WTC11 (cell line): ENCODE measurements around the gene AKT3. TPM values are rescaled to one million over a fixed set of nuclear protein-coding genes. Genes with fewer than 3 reads are reported as not detected.

ENCODE experiments used
- ATAC-seq: fragments of 200-7000 bp; cut with Tn5 transposase; 2 replicates; pipeline ENCODE4 v1.10.0; 2021; ENCODE audit warnings: mild to moderate bottlenecking, moderate library complexity
- CTCF ChIA-PET: fragments of 300-600 bp; sonication (Branson Sonifier 250); formaldehyde crosslinking; loops from one replicate; lab custom pipeline; 2021; ENCODE audit warnings: antibody characterized with exemption; lab: Charles Lee
- POLR2A ChIA-PET: fragments of 350-600 bp; sonication (Branson Sonifier 250); formaldehyde crosslinking; loops from one replicate; lab custom pipeline; 2021; ENCODE audit warnings: antibody characterized with exemption; lab: Charles Lee
- DNase-seq: peaks from one replicate; pipeline ENCODE4 v3.0.0; 2021; ENCODE audit warnings: low spot score
- H3K27ac Mint-ChIP-seq: 2 replicates; pipeline ENCODE4 v1.8.0; 2021; ENCODE audit warnings: mixed read lengths
- H3K27me3 Mint-ChIP-seq: 2 replicates; pipeline ENCODE4 v1.8.0; 2021; ENCODE audit warnings: low read depth, mild to moderate bottlenecking, moderate library complexity, mixed read lengths
- H3K36me3 Mint-ChIP-seq: 2 replicates; pipeline ENCODE4 v1.8.0; 2021; ENCODE audit warnings: mixed read lengths
- H3K4me1 Mint-ChIP-seq: 2 replicates; pipeline ENCODE4 v1.8.0; 2022; ENCODE audit warnings: mixed read lengths
- H3K4me3 Mint-ChIP-seq: 2 replicates; pipeline ENCODE4 v1.8.0; 2021; ENCODE audit warnings: mild to moderate bottlenecking, moderate library complexity, mixed read lengths
- H3K9me3 Mint-ChIP-seq: 2 replicates; pipeline ENCODE4 v1.8.0; 2021; ENCODE audit warnings: mixed read lengths
- ATF1 ChIP-seq: sonication (generic); formaldehyde crosslinking; IDR thresholded peaks from 2 replicates; pipeline ENCODE4 v1.8.1; 2023; ENCODE audit warnings: mild to moderate bottlenecking, moderate library complexity, missing genetic modification reagents
- CBFB ChIP-seq: sonication (generic); formaldehyde crosslinking; IDR thresholded peaks from 2 replicates; pipeline ENCODE4 v1.8.1; 2022; ENCODE audit warnings: mild to moderate bottlenecking, low read depth, missing genetic modification reagents
- ETV6 ChIP-seq: sonication (generic); formaldehyde crosslinking; IDR thresholded peaks from 2 replicates; pipeline ENCODE4 v1.8.1; 2022; ENCODE audit warnings: mild to moderate bottlenecking, missing genetic modification reagents
- IRF2 ChIP-seq: sonication (generic); formaldehyde crosslinking; IDR thresholded peaks from 2 replicates; pipeline ENCODE4 v1.8.0; 2022; ENCODE audit warnings: low read depth, missing genetic modification reagents, borderline replicate concordance
- NFE2L1 ChIP-seq: sonication (generic); formaldehyde crosslinking; IDR thresholded peaks from 2 replicates; pipeline ENCODE4 v1.8.1; 2023; ENCODE audit warnings: missing genetic modification reagents
- NR3C1 ChIP-seq: sonication (generic); formaldehyde crosslinking; conservative IDR thresholded peaks from 2 replicates; pipeline ENCODE4 v1.8.1; 2023; ENCODE audit warnings: low read depth, mild to moderate bottlenecking, missing genetic modification reagents
- RORB ChIP-seq: fragments of 250-450 bp; sonication (Bioruptor Pico); IDR thresholded peaks from 2 replicates; pipeline ENCODE4 v1.9.0; 2021; ENCODE audit warnings: mild to moderate bottlenecking
- SOX15 ChIP-seq: fragments of 250-450 bp; sonication (Bioruptor Pico); IDR thresholded peaks from 2 replicates; pipeline ENCODE4 v1.9.0; 2021; ENCODE audit warnings: mild to moderate bottlenecking
- ZNF121 ChIP-seq: sonication (generic); formaldehyde crosslinking; IDR thresholded peaks from 2 replicates; pipeline ENCODE4 v1.8.0; 2023; ENCODE audit warnings: missing genetic modification reagents
- ZNF138 ChIP-seq: sonication (generic); formaldehyde crosslinking; conservative IDR thresholded peaks from 2 replicates; pipeline ENCODE4 v1.8.1; 2022; ENCODE audit warnings: mild to moderate bottlenecking, moderate library complexity, missing genetic modification reagents
- ZNF396 ChIP-seq: fragments of 250-450 bp; sonication (Bioruptor Pico); IDR thresholded peaks from 2 replicates; pipeline ENCODE4 v1.8.0; 2021; ENCODE audit warnings: mild to moderate bottlenecking, moderate library complexity, borderline replicate concordance
- ZNF423 ChIP-seq: fragments of 250-450 bp; sonication (Bioruptor Pico); IDR thresholded peaks from 2 replicates; pipeline ENCODE4 v2.1.2; 2022; ENCODE audit warnings: mild to moderate bottlenecking, moderate library complexity
- ZNF671 ChIP-seq: fragments of 250-450 bp; sonication (Bioruptor Pico); IDR thresholded peaks from 2 replicates; pipeline ENCODE4 v1.8.0; 2021; ENCODE audit warnings: mild to moderate bottlenecking
- total RNA-seq: library from RNA; stranded (reverse); gene quantifications from 3 replicates; pipeline ENCODE4 v1.2.3, GENCODE V29; 2021
- TF ChIP-seq, protein P1 (sequence below): sonication (generic); formaldehyde crosslinking; IDR thresholded peaks from 2 replicates; pipeline ENCODE4 v1.8.1; 2022; ENCODE audit warnings: missing genetic modification reagents, borderline replicate concordance
- TF ChIP-seq, protein P2 (sequence below): sonication (generic); formaldehyde crosslinking; IDR thresholded peaks from 2 replicates; pipeline ENCODE4 v1.8.0; 2022; ENCODE audit warnings: mild to moderate bottlenecking, missing genetic modification reagents
- TF ChIP-seq, protein P3 (sequence below): sonication (generic); formaldehyde crosslinking; IDR thresholded peaks from 2 replicates; pipeline ENCODE4 v1.8.0; 2022; ENCODE audit warnings: mild to moderate bottlenecking, missing genetic modification reagents
- TF ChIP-seq, protein P4 (sequence below): sonication (generic); formaldehyde crosslinking; IDR thresholded peaks from 2 replicates; pipeline ENCODE4 v1.8.1; 2023; ENCODE audit warnings: mild to moderate bottlenecking, moderate library complexity, missing genetic modification reagents
- TF ChIP-seq, protein P5 (sequence below): sonication (generic); formaldehyde crosslinking; IDR thresholded peaks from 2 replicates; pipeline ENCODE4 v1.8.1; 2023; ENCODE audit warnings: mild to moderate bottlenecking, missing genetic modification reagents, moderate library complexity
- TF ChIP-seq, protein P6 (sequence below): fragments of 250-450 bp; sonication (Bioruptor Pico); IDR thresholded peaks from 2 replicates; pipeline ENCODE4 v1.9.0; 2021; ENCODE audit warnings: mild to moderate bottlenecking
- TF ChIP-seq, protein P7 (sequence below): fragments of 250-450 bp; sonication (Bioruptor Pico); IDR thresholded peaks from 2 replicates; pipeline ENCODE4 v1.9.0; 2021; ENCODE audit warnings: moderate library complexity, mild to moderate bottlenecking, inconsistent platforms, borderline replicate concordance

AKT3 gene
- total RNA-seq, 1 experiment from 2014 or later: 38.5 TPM

DNA sequence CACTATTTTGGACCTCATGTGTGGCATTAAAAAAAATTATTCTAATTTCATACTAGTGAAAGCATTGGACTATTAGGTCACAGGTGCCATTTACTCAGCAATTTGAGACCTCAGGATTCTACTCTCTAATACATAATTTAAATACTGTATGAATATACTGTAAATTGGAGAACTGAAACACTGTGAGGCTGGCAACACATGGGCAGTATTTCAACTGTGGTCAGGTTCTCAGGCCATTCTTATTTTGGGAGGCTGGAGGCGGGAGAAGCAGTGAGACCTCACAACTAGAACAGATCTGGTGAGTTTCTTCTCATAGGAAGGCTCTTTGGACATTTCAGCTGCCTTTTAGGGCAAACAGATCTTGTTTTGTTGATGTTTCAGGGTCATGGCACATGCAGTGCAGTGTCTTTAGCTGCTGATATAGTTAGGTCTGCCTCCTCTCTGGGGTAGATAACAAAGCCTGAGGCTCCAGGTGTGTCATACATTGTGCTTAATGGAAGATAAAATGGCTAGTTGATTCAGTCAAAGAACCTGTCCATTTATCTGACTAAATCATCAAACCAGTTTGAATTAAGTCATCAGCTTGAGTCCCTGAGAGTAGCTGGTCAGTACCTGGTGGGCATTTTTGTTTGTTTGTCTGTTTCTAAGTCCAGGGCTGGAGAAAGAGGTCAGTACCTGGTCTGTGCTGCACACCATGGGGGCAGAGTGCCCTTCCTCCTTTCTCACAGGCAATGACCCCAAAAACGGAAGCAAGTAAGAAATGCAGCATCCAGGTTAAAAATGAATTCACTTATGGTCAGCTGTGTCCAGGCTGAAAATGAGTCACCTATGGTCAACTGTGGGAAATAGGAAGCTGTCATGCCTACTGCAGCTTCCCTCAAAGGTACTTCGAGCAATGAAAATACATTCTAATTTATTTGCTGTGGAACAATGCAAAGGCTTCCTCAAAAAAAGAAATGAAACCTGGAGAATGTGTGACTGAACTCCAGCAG, 378.0 kb downstream of the AKT3 start:
- ChIA-PET POLR2A (interaction anchor here (0.6 kb wide), 1 partner anchor 230 kb away, joined by 3 read pairs; no protein-coding TSS in a partner anchor), CTCF (no interaction called here)
- Mint-ChIP-seq H3K27me3 (no peaks in the 10 kb centered on the region), H3K36me3 (no peaks in the 10 kb centered on the region), H3K4me1 (peaks cover 66% of the 10 kb centered on the region), H3K27ac (no peak overlapping the region), H3K9me3 (no peaks in the 10 kb centered on the region), H3K4me3 (no peak overlapping the region)
- no peak for TF ChIP-seq ZNF396
- TF ChIP-seq, protein P1, sequence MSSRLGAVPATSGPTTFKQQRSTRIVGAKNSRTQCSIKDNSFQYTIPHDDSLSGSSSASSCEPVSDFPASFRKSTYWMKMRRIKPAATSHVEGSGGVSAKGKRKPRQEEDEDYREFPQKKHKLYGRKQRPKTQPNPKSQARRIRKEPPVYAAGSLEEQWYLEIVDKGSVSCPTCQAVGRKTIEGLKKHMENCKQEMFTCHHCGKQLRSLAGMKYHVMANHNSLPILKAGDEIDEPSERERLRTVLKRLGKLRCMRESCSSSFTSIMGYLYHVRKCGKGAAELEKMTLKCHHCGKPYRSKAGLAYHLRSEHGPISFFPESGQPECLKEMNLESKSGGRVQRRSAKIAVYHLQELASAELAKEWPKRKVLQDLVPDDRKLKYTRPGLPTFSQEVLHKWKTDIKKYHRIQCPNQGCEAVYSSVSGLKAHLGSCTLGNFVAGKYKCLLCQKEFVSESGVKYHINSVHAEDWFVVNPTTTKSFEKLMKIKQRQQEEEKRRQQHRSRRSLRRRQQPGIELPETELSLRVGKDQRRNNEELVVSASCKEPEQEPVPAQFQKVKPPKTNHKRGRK (CRISPR knock-in tag): no peak
- TF ChIP-seq, protein P2, sequence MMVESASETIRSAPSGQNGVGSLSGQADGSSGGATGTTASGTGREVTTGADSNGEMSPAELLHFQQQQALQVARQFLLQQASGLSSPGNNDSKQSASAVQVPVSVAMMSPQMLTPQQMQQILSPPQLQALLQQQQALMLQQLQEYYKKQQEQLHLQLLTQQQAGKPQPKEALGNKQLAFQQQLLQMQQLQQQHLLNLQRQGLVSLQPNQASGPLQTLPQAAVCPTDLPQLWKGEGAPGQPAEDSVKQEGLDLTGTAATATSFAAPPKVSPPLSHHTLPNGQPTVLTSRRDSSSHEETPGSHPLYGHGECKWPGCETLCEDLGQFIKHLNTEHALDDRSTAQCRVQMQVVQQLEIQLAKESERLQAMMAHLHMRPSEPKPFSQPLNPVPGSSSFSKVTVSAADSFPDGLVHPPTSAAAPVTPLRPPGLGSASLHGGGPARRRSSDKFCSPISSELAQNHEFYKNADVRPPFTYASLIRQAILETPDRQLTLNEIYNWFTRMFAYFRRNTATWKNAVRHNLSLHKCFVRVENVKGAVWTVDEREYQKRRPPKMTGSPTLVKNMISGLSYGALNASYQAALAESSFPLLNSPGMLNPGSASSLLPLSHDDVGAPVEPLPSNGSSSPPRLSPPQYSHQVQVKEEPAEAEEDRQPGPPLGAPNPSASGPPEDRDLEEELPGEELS (CRISPR knock-in tag): no peak
- TF ChIP-seq, protein P3, sequence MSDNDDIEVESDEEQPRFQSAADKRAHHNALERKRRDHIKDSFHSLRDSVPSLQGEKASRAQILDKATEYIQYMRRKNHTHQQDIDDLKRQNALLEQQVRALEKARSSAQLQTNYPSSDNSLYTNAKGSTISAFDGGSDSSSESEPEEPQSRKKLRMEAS (CRISPR knock-in tag): no peak
- no peak for TF ChIP-seq ZNF138 (CRISPR knock-in tag)
- TF ChIP-seq, protein P4, sequence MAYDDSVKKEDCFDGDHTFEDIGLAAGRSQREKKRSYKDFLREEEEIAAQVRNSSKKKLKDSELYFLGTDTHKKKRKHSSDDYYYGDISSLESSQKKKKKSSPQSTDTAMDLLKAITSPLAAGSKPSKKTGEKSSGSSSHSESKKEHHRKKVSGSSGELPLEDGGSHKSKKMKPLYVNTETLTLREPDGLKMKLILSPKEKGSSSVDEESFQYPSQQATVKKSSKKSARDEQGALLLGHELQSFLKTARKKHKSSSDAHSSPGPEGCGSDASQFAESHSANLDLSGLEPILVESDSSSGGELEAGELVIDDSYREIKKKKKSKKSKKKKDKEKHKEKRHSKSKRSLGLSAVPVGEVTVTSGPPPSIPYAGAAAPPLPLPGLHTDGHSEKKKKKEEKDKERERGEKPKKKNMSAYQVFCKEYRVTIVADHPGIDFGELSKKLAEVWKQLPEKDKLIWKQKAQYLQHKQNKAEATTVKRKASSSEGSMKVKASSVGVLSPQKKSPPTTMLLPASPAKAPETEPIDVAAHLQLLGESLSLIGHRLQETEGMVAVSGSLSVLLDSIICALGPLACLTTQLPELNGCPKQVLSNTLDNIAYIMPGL (CRISPR knock-in tag): no peak
- TF ChIP-seq NFE2L1 (CRISPR knock-in tag): no peak
- no peak for TF ChIP-seq ZNF423 (CRISPR knock-in tag)
- TF ChIP-seq ETV6 (CRISPR knock-in tag): no peak
- TF ChIP-seq ZNF121: no peak
- TF ChIP-seq ATF1 (CRISPR knock-in tag): no peak
- TF ChIP-seq, protein P5, sequence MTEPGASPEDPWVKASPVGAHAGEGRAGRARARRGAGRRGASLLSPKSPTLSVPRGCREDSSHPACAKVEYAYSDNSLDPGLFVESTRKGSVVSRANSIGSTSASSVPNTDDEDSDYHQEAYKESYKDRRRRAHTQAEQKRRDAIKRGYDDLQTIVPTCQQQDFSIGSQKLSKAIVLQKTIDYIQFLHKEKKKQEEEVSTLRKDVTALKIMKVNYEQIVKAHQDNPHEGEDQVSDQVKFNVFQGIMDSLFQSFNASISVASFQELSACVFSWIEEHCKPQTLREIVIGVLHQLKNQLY: no peak
- TF ChIP-seq SOX15: no peak
- no peak for TF ChIP-seq RORB
- TF ChIP-seq ZNF671: no peak
- no peak for TF ChIP-seq NR3C1 (CRISPR knock-in tag)
- TF ChIP-seq, protein P6, sequence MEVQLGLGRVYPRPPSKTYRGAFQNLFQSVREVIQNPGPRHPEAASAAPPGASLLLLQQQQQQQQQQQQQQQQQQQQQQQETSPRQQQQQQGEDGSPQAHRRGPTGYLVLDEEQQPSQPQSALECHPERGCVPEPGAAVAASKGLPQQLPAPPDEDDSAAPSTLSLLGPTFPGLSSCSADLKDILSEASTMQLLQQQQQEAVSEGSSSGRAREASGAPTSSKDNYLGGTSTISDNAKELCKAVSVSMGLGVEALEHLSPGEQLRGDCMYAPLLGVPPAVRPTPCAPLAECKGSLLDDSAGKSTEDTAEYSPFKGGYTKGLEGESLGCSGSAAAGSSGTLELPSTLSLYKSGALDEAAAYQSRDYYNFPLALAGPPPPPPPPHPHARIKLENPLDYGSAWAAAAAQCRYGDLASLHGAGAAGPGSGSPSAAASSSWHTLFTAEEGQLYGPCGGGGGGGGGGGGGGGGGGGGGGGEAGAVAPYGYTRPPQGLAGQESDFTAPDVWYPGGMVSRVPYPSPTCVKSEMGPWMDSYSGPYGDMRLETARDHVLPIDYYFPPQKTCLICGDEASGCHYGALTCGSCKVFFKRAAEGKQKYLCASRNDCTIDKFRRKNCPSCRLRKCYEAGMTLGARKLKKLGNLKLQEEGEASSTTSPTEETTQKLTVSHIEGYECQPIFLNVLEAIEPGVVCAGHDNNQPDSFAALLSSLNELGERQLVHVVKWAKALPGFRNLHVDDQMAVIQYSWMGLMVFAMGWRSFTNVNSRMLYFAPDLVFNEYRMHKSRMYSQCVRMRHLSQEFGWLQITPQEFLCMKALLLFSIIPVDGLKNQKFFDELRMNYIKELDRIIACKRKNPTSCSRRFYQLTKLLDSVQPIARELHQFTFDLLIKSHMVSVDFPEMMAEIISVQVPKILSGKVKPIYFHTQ (CRISPR knock-in tag): no peak
- TF ChIP-seq IRF2: no peak
- TF ChIP-seq CBFB (CRISPR knock-in tag): no peak
- TF ChIP-seq, protein P7, sequence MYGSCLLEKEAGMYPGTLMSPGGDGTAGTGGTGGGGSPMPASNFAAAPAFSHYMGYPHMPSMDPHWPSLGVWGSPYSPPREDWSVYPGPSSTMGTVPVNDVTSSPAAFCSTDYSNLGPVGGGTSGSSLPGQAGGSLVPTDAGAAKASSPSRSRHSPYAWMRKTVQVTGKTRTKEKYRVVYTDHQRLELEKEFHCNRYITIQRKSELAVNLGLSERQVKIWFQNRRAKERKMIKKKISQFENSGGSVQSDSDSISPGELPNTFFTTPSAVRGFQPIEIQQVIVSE (CRISPR knock-in tag): no peak
- no peak for DNase-seq
- ATAC-seq: no peak
